PC-3 (cell line): ENCODE results near the gene TPX2. TPM values are rescaled to one million over a fixed set of nuclear protein-coding genes. Genes with fewer than 3 reads are reported as not detected.

Experiments used
- ATAC-seq: fragments of 200-7000 bp; cut with Tn5 transposase; 2 replicates; pipeline ENCODE4 v1.9.1; 2020; ENCODE audit warnings: mild to moderate bottlenecking, moderate library complexity
- BruUV-seq: library from RNA; stranded (reverse); fragments of 400-500 nt; replicated peaks from 2 replicates; lab custom pipeline; 2021; lab: Mats Ljungman, UMichigan
- CTCF ChIA-PET: fragments of 300-600 bp; sonication (Branson Sonifier 250); formaldehyde crosslinking; loops from one replicate; lab custom pipeline; 2022; ENCODE audit warnings: antibody characterized with exemption; lab: Charles Lee
- POLR2A ChIA-PET: fragments of 300-600 bp; sonication (Branson Sonifier 250); formaldehyde crosslinking; loops from one replicate; lab custom pipeline; 2022; ENCODE audit warnings: antibody characterized with exemption; ENCODE audit not compliant: unreplicated experiment; lab: Charles Lee
- DNase-seq: peaks from one replicate; pipeline ENCODE4 v3.0.0-alpha.2; 2015
- H2AFZ ChIP-seq: fragments of 300-600 bp; sonication (generic); 2 replicates; pipeline ENCODE4 v1.6.0; 2016; ENCODE audit warnings: antibody characterized with exemption, low read length
- H3F3A ChIP-seq: fragments of 300-600 bp; sonication (generic); one replicate; pipeline ENCODE4 v1.6.0; 2017; ENCODE audit warnings: antibody characterized with exemption, low read length, control low read depth, mild to moderate bottlenecking; ENCODE audit not compliant: unreplicated experiment
- H3K27ac ChIP-seq: fragments of 300-600 bp; sonication (generic); 2 replicates; pipeline ENCODE4 v1.5.1; 2016; ENCODE audit warnings: mild to moderate bottlenecking, low read length
- H3K27me3 ChIP-seq: fragments of 300-600 bp; sonication (generic); 2 replicates; pipeline ENCODE4 v1.6.1; 2016; ENCODE audit warnings: low read length, mixed read lengths
- H3K36me3 ChIP-seq: fragments of 300-600 bp; sonication (generic); 2 replicates; pipeline ENCODE4 v1.6.1; 2016; ENCODE audit warnings: low read depth, mixed run types, low read length, mixed read lengths
- H3K4me1 ChIP-seq: fragments of 300-600 bp; sonication (generic); 2 replicates; pipeline ENCODE4 v1.5.1; 2016; ENCODE audit warnings: low read length; ENCODE audit not compliant: insufficient read depth
- H3K4me2 ChIP-seq: fragments of 300-600 bp; sonication (generic); 2 replicates; pipeline ENCODE4 v1.6.0; 2016; ENCODE audit warnings: low read length
- H3K4me3 ChIP-seq: fragments of 300-600 bp; sonication (generic); 2 replicates; pipeline ENCODE4 v1.5.1; 2016; ENCODE audit warnings: mild to moderate bottlenecking, low read length, mixed read lengths
- H3K79me2 ChIP-seq: fragments of 300-600 bp; sonication (generic); 2 replicates; pipeline ENCODE4 v1.6.1; 2017; ENCODE audit warnings: low read length, mixed read lengths
- H3K9ac ChIP-seq: fragments of 300-600 bp; sonication (generic); 2 replicates; pipeline ENCODE4 v1.6.0; 2016; ENCODE audit warnings: mild to moderate bottlenecking, low read length
- H3K9me2 ChIP-seq: fragments of 300-600 bp; sonication (generic); replicated peaks from 2 replicates; pipeline ENCODE4 v1.6.1; 2016; ENCODE audit warnings: mixed run types, low read length, mixed read lengths
- H3K9me3 ChIP-seq: fragments of 300-600 bp; sonication (generic); 2 replicates; pipeline ENCODE4 v1.6.1; 2016; ENCODE audit warnings: low read length, mixed read lengths
- H4K20me1 ChIP-seq: fragments of 300-600 bp; sonication (generic); 2 replicates; pipeline ENCODE4 v1.6.1; 2016; ENCODE audit warnings: low read length, mixed read lengths
- EZH2 ChIP-seq: fragments of 300-600 bp; sonication (generic); IDR thresholded peaks from one replicate; pipeline ENCODE4 v1.6.1; 2017; ENCODE audit warnings: antibody characterized with exemption, mild to moderate bottlenecking, low read length; ENCODE audit not compliant: unreplicated experiment
- EZH2phosphoT487 ChIP-seq: fragments of 300-600 bp; sonication (generic); IDR thresholded peaks from 2 replicates; pipeline ENCODE4 v1.6.1; 2018; ENCODE audit warnings: mild to moderate bottlenecking, antibody characterized with exemption, low read length, borderline replicate concordance
- intact Hi-C: fragments of 100-400 bp; cut with micrococcal nuclease; formaldehyde crosslinking; loops from 2 replicates; pipeline ENCODE4 v1.9.0; 2023
- total RNA-seq: library from RNA; depleted of rRNA; stranded (reverse); fragments of >200 nt; gene quantifications from 2 replicates; pipeline ENCODE4 v1.2.3, GENCODE V29; 2014
- TF ChIP-seq, protein P1 (sequence below): fragments of 300-600 bp; sonication (generic); conservative IDR thresholded peaks from 2 replicates; pipeline ENCODE4 v1.5.1; 2017; ENCODE audit warnings: antibody characterized with exemption, low read depth, mild to moderate bottlenecking, low read length

Gene TPX2
- total RNA-seq, 1 experiment from 2014 or later, result 128 TPM

DNA sequence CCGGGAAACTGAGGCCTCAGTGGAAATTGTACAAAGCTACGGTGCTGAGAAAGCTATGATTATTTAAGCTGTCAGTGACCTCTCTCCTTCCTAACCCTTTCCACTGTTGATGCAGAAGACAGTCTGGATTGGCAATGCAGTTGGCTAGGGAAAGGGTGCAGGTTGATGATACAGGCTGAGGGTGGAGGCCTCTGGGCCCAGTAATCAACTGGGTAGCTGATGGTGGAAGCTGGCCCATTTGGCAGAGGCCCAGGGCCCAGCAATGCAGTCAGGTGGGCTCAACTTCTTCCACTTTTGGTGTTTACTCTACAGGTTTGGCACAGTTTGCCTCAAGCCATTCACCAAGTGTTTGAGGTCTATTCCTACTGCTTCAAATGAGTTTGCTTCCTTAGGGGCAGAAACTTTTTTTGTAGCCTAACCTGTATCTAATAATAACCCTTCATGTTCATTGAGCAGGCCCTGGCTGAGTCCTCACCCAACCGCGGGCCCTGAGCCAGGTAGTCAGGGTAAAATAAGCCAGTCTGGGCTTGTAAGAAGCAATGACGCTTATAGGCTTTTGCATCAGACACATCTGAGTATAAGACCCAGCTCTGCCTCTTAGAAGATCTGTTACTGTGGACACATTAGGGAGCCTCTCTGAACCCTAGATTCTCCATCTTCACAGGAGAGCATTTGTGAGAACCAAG lies 28.5 kb upstream of the TPX2 start:
- peak overlapping the region; percentile 87 for H3K4me2 ChIP-seq

DNA sequence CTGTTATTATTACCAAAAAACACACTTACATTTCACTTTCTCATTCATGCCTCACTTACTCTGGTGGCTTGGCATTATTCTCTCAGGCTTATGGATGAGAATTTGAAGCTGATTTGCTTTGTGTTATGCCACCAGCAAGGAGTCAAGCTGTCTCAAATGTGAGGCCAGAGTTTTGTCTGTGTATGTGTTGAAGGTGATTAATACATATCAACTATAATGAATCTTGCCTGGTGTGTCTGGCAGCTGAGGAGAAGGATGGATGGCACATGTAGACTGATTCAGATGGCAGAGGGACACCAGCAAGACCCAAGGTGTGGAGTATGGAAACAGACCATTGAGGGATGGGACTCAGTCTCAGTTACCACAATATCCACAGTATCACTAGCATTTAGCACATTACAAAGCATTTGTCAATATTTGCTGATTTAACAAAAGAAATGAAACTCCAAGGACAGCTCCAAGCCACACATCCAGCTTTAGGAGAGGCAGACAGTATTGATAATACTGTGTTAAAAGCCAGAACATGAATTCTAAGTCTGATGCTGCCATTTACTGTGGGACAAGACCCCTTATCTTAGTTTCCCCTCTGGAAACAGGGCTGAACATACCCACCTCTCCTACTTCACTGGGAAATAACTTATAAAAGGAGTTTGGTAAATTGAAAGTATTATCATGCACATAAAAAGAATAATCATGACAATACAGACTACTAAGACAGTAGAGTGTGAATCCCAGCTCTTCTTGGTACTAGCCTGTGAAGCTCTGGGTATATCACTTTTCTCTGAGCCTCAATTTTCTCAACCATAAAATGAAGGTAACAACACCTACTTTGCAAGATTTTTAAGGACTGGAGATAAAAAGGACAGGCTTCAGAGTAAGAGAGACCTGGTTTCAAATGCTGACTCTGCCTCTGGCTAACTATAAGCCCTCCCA lies 27.6 kb upstream of the TPX2 start:
- intact Hi-C loops, result loop anchor here (1.0 to 2.0 kb wide), 2 partner anchors 9 to 31 kb away; no protein-coding TSS in a partner anchor
- H3K4me2 ChIP-seq, result peak overlapping the region; percentile 87
- peak overlapping the region; percentile 99 for H3K27ac ChIP-seq
- no peaks in the 10 kb centered on the region for H3K27me3 ChIP-seq
- peaks cover 16% of the 10 kb centered on the region for H3F3A ChIP-seq
- H3K4me1 ChIP-seq, result peaks cover 88% of the 10 kb centered on the region
- BruUV-seq, result no TSS peak
- no peaks in the 10 kb centered on the region for H4K20me1 ChIP-seq
- ChIA-PET POLR2A (interaction anchor here (0.5 to 1.4 kb wide), 3 partner anchors 9 to 12 kb away, joined by 3 to 4 read pairs (median 3); partner anchors contain the start of gene BCL2L1), CTCF (no interaction called here)
- H3K9ac ChIP-seq, result peak overlapping the region; percentile 90
- no peaks in the 10 kb centered on the region for H3K9me2 ChIP-seq
- H3K36me3 ChIP-seq, result peaks cover 77% of the 10 kb centered on the region
- no peak overlapping the region for H2AFZ ChIP-seq
- DNase-seq (peak; percentile 20), ATAC-seq (no peak)
- no peaks in the 10 kb centered on the region for H3K9me3 ChIP-seq
- TF ChIP-seq EZH2, result no peak
- peak overlapping the region; percentile 59 for H3K4me3 ChIP-seq
- H3K79me2 ChIP-seq, result peaks cover 99% of the 10 kb centered on the region

More for the DNA sequence above, 28.5 kb upstream of the TPX2 start:
- no peaks in the 10 kb centered on the region for H3K27me3 ChIP-seq
- CTCF ChIA-PET, result no interaction called here
- ATAC-seq (no peak), DNase-seq (peak; percentile 47)
- no peaks in the 10 kb centered on the region for H3K9me3 ChIP-seq
- H2AFZ ChIP-seq, result no peak overlapping the region
- TF ChIP-seq EZH2 (no peak), EZH2phosphoT487 (no peak)
- TF ChIP-seq, protein P1, sequence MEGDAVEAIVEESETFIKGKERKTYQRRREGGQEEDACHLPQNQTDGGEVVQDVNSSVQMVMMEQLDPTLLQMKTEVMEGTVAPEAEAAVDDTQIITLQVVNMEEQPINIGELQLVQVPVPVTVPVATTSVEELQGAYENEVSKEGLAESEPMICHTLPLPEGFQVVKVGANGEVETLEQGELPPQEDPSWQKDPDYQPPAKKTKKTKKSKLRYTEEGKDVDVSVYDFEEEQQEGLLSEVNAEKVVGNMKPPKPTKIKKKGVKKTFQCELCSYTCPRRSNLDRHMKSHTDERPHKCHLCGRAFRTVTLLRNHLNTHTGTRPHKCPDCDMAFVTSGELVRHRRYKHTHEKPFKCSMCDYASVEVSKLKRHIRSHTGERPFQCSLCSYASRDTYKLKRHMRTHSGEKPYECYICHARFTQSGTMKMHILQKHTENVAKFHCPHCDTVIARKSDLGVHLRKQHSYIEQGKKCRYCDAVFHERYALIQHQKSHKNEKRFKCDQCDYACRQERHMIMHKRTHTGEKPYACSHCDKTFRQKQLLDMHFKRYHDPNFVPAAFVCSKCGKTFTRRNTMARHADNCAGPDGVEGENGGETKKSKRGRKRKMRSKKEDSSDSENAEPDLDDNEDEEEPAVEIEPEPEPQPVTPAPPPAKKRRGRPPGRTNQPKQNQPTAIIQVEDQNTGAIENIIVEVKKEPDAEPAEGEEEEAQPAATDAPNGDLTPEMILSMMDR, result no peak
- no peak overlapping the region for H3K4me3 ChIP-seq
- intact Hi-C loops, result no loop called here
- H3K27ac ChIP-seq, result peak overlapping the region; percentile 99
- H3F3A ChIP-seq, result peaks cover 16% of the 10 kb centered on the region
- no peaks in the 10 kb centered on the region for H4K20me1 ChIP-seq
- peak overlapping the region; percentile 90; the same call in 1 of the 2 replicates for H3K9ac ChIP-seq
- BruUV-seq, result no TSS peak
- peaks cover 79% of the 10 kb centered on the region for H3K36me3 ChIP-seq
- H3K79me2 ChIP-seq, result peaks cover 99% of the 10 kb centered on the region
- POLR2A ChIA-PET, result interaction anchor here (0.7 to 1.4 kb wide), 2 partner anchors 9 to 58 kb away, joined by 3 to 7 read pairs; no protein-coding TSS in a partner anchor
- peaks cover 88% of the 10 kb centered on the region for H3K4me1 ChIP-seq
- no peaks in the 10 kb centered on the region for H3K9me2 ChIP-seq

DNA sequence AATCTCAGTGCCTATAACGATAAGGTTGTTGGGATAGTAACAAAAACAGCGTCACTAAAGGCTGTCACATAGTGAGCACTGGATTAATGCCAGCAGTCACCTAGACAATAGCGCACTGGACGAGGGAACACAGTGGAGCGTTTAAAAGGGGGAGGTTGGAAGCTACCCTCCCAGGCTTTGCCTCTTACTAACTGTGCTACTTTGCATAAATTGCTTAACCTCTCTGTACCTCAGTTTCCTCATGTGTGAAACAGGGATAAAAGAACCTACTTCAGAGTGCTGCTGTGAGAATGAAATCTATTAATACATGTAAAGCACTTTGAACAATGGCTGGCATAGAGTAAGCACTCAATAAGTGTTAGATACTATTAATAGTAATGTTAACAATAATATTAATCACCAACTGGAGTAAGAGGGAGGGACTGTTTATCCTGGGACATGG lies 27.0 kb upstream of the TPX2 start:
- H3K27ac ChIP-seq, result peak overlapping the region; percentile 99
- H3K9me2 ChIP-seq, result no peaks in the 10 kb centered on the region
- H3K36me3 ChIP-seq, result peaks cover 77% of the 10 kb centered on the region
- TF ChIP-seq EZH2 (no peak), EZH2phosphoT487 (no peak)
- TF ChIP-seq, protein P1, result no peak
- DNase-seq (peak; percentile 43), ATAC-seq (no peak; the same call in 1 of the 2 replicates)
- H3K79me2 ChIP-seq, result peaks cover 99% of the 10 kb centered on the region
- intact Hi-C loops, result loop anchor here (1.0 to 2.0 kb wide), 2 partner anchors 8 to 31 kb away; no protein-coding TSS in a partner anchor
- peak overlapping the region; percentile 59 for H3K4me3 ChIP-seq
- CTCF ChIA-PET, result interaction anchor here (1.7 kb wide), 1 partner anchor 11 kb away, joined by 16 read pairs; the partner anchor contains the start of gene BCL2L1
- H3K4me2 ChIP-seq, result peak overlapping the region; percentile 87
- peaks cover 16% of the 10 kb centered on the region for H3F3A ChIP-seq
- no peaks in the 10 kb centered on the region for H4K20me1 ChIP-seq
- H2AFZ ChIP-seq, result no peak overlapping the region
- POLR2A ChIA-PET, result interaction anchor here (0.6 to 2.0 kb wide), 6 partner anchors 8 to 53 kb away, joined by 3 to 20 read pairs (median 6); partner anchors contain the start of gene BCL2L1
- no TSS peak for BruUV-seq
- no peaks in the 10 kb centered on the region for H3K9me3 ChIP-seq
- peak overlapping the region; percentile 90 for H3K9ac ChIP-seq
- H3K4me1 ChIP-seq, result peaks cover 88% of the 10 kb centered on the region
- H3K27me3 ChIP-seq, result no peaks in the 10 kb centered on the region
